Keratinocyte (primary cell): ENCODE data around the gene SLC9A8.

Source experiments
- CTCF ChIP-seq, 3 experiments: IDR thresholded peaks in 1 of 3; conservative IDR thresholded peaks in 1 of 3; optimal IDR thresholded peaks in 1 of 3; 2 replicates in 2 of 3; 3 replicates in 1 of 3; pipeline versions ENCODE3 to v1.5.1; 2011; ENCODE audit warnings: low read length in 3 of 3, mild to moderate bottlenecking in 3 of 3, moderate library complexity in 2 of 3, control low read depth in 1 of 3, inconsistent platforms in 1 of 3; ENCODE audit not compliant: insufficient read depth in 2 of 3; ENCODE audit errors: extremely low read depth in 1 of 3
- EZH2 ChIP-seq: IDR thresholded peaks from one replicate; pipeline ENCODE4 v1.6.1; 2012; ENCODE audit warnings: inconsistent platforms, mild to moderate bottlenecking, low read length, moderate library complexity

DNA sequence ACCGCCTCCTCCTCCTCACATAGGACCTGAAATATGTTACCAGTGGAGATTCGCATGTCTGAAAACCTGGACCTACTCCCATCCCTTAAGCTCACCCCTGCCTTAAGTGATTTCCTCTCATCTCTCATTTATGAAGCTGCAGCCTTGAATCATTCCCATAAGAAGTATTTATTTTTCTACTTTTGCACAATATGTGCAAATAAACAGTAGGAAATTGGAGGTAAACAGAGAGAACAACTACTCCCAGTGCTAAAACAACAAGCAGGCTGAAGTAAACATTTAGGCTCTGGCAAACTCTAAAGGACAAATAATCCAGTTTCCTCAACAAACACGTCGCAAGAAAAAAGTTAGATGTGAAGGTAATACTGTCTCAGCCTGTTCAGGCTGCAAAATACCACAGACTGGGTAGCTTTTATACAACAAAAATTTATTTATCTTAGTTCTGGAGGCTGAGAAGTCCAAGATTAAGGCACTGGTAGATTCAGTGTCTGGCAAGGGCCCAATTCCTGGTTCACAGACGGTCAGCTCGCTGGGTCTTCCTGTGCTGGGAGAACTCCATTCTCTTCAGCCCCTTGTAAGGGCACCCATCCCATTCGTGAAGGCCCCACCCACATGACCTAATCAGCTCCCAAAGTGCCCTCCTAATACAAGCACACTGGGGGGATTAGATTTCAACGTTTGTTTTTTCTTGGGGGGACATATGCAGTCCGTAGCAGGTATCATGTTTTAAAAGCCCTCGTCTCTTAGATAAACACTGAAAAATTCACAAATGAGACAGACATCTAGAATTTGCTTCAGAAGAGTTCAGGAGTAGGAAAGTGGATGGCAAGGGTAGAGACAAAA lies 87.1 kb downstream of the SLC9A8 start:
- TF ChIP-seq CTCF (optimal IDR thresholded peaks at IDR 0.05 in 1 of 3, IDR thresholded peaks at IDR 0.05 in 1 of 3, conservative IDR thresholded peaks at IDR 0.05 in 1 of 3; ENCODE audit: extremely low read depth in 1 of 3, insufficient read depth in 2 of 3, low read length in 3 of 3) (no peak), EZH2 (no peak)
